Neural cell (in vitro differentiated cells): Measurements from ENCODE around the gene RASAL3. TPM values are rescaled to one million over a fixed set of nuclear protein-coding genes. Genes with fewer than 3 reads are reported as not detected.
"Not testable (repeated sequence)": the region's sequence is repeated elsewhere in the genome, so short reads cannot be mapped to it uniquely, and the experiment has no call there.

Experiments
- H2AFZ ChIP-seq: fragments of 200-600, 300-800 bp; sonication (generic), shearing (Covaris generic); 2 replicates; pipeline ENCODE4 v1.6.0; 2014; ENCODE audit warnings: low read depth, mild to moderate bottlenecking, antibody characterized with exemption, low read length, moderate library complexity
- H3F3A ChIP-seq: fragments of 200-600 bp; shearing (Covaris generic); 2 replicates; pipeline ENCODE4 v1.6.1; 2016; ENCODE audit warnings: mild to moderate bottlenecking, moderate library complexity, mixed read lengths, antibody characterized with exemption, low read length; ENCODE audit not compliant: insufficient read depth, poor library complexity, severe bottlenecking
- H3K27ac ChIP-seq: fragments of 200-600, 300-800 bp; sonication (generic), shearing (Covaris generic); 2 replicates; pipeline ENCODE4 v1.5.1; 2014; ENCODE audit warnings: mild to moderate bottlenecking, low read length, moderate library complexity
- H3K27me3 ChIP-seq: fragments of 300-800, 200-600 bp; sonication (generic), shearing (Covaris generic); 2 replicates; pipeline ENCODE4 v1.6.0; 2014; ENCODE audit warnings: mild to moderate bottlenecking, low read depth, low read length, moderate library complexity; ENCODE audit not compliant: insufficient read depth
- H3K36me3 ChIP-seq: fragments of 300-800, 200-600 bp; sonication (generic), shearing (Covaris generic); 2 replicates; pipeline ENCODE4 v1.5.1; 2014; ENCODE audit warnings: mild to moderate bottlenecking, antibody characterized with exemption, low read length, moderate library complexity; ENCODE audit not compliant: insufficient read depth
- H3K4me2 ChIP-seq: fragments of 300-800, 200-600 bp; sonication (generic), shearing (Covaris generic); 2 replicates; pipeline ENCODE4 v1.6.0; 2014; ENCODE audit warnings: mild to moderate bottlenecking, low read length
- H3K4me3 ChIP-seq: fragments of 300-800, 200-600 bp; sonication (generic), shearing (Covaris generic); 2 replicates; pipeline ENCODE4 v1.5.1; 2014; ENCODE audit warnings: mild to moderate bottlenecking, low read length, moderate library complexity
- H3K79me2 ChIP-seq: fragments of 200-600 bp; shearing (Covaris generic); replicated peaks from 2 replicates; pipeline ENCODE4 v1.6.0; 2014; ENCODE audit warnings: mild to moderate bottlenecking, low read length, moderate library complexity; ENCODE audit not compliant: insufficient read depth
- H3K9ac ChIP-seq: fragments of 300-800, 200-600 bp; sonication (generic), shearing (Covaris generic); 2 replicates; pipeline ENCODE4 v1.6.1; 2016; ENCODE audit warnings: mild to moderate bottlenecking, low read length, mixed read lengths
- H3K9me2 ChIP-seq: fragments of 200-600 bp; shearing (Covaris generic); 2 replicates; pipeline ENCODE4 v1.6.1; 2016; ENCODE audit warnings: mild to moderate bottlenecking, low read length, mixed read lengths; ENCODE audit not compliant: insufficient read depth
- H3K9me3 ChIP-seq: fragments of 200-600, 300-800 bp; sonication (generic), shearing (Covaris generic); 2 replicates; pipeline ENCODE4 v1.6.1; 2016; ENCODE audit warnings: mild to moderate bottlenecking, mixed run types, low read length, moderate library complexity, mixed read lengths
- H4K20me1 ChIP-seq: fragments of 200-600 bp; shearing (Covaris generic); 2 replicates; pipeline ENCODE4 v1.6.1; 2016; ENCODE audit warnings: mild to moderate bottlenecking, mixed run types; ENCODE audit not compliant: insufficient read depth
- CTCF ChIP-seq: fragments of 450-650 bp; IDR thresholded peaks from 2 replicates; pipeline ENCODE4 v1.5.1; 2014; ENCODE audit warnings: antibody characterized with exemption, mild to moderate bottlenecking, moderate library complexity; ENCODE audit not compliant: poor library complexity, severe bottlenecking
- EP300 ChIP-seq: fragments of 450-650 bp; conservative IDR thresholded peaks from 2 replicates; pipeline ENCODE4 v1.6.1; 2014; ENCODE audit warnings: antibody characterized with exemption, mild to moderate bottlenecking, moderate library complexity; ENCODE audit not compliant: poor library complexity, severe bottlenecking
- EZH2 ChIP-seq: fragments of 200-600, 300-800 bp; shearing (Covaris generic), sonication (generic); IDR thresholded peaks from 2 replicates; pipeline ENCODE4 v1.6.1; 2014; ENCODE audit warnings: antibody characterized with exemption, low read length, borderline replicate concordance, mild to moderate bottlenecking; ENCODE audit not compliant: insufficient read depth, poor library complexity, severe bottlenecking
- MXI1 ChIP-seq: fragments of 450-650 bp; conservative IDR thresholded peaks from 2 replicates; pipeline ENCODE4 v1.6.1; 2014; ENCODE audit warnings: antibody characterized with exemption, mild to moderate bottlenecking; ENCODE audit not compliant: poor library complexity, severe bottlenecking
- POLR2AphosphoS5 ChIP-seq: IDR thresholded peaks from 2 replicates; pipeline ENCODE4 v1.6.1; 2012
- RAD21 ChIP-seq: fragments of 450-650 bp; conservative IDR thresholded peaks from 2 replicates; pipeline ENCODE4 v1.6.1; 2014; ENCODE audit warnings: antibody characterized with exemption, mild to moderate bottlenecking, moderate library complexity
- REST ChIP-seq: IDR thresholded peaks from 2 replicates; pipeline ENCODE4 v1.6.1; 2012; ENCODE audit warnings: borderline replicate concordance
- SMC3 ChIP-seq: fragments of 450-650 bp; conservative IDR thresholded peaks from 2 replicates; pipeline ENCODE4 v1.6.1; 2014; ENCODE audit warnings: antibody characterized with exemption, mild to moderate bottlenecking, moderate library complexity; ENCODE audit not compliant: poor library complexity
- TAF1 ChIP-seq: IDR thresholded peaks from 2 replicates; pipeline ENCODE4 v1.6.1; 2012; ENCODE audit warnings: low read depth
- polyA plus RNA-seq: library from polyadenylated mRNA; depleted of rRNA; stranded (reverse); fragments of >200 nt; gene quantifications from 2 replicates; pipeline ENCODE4 v1.2.3, GENCODE V29; 2014

RASAL3 gene
- polyA plus RNA-seq, 1 donor from 2014 or later: 1.1 TPM

DNA sequence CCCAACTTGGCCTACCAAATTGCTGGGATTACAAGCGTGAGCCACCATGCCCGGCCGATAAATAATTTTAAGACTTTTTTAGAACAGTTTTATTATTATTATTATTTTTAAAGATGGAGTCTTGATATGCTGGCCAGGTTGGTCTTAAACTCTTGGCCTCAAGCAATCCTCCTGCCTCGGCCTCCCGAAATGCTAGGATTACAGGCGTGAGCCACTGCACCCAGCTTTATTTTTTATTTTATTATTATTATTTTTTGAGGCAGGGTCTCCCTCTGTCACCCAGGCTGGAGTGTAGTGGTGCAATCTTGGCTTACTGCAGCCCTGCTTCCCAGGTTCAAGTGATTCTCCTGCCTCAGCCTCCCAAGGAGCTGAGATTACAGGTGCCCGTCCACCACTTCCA is 16.7 kb upstream of the RASAL3 start:
- not testable (repeated sequence) for H2AFZ ChIP-seq, H3K9me2 ChIP-seq, H3K4me3 ChIP-seq, H3K79me2 ChIP-seq, H3K27ac ChIP-seq, H3K4me2 ChIP-seq, H3K9me3 ChIP-seq, H3K27me3 ChIP-seq, H4K20me1 ChIP-seq, H3K9ac ChIP-seq, H3K36me3 ChIP-seq, H3F3A ChIP-seq

- no peak within 1 kb of the TSS for H3K9ac ChIP-seq
- TF ChIP-seq CTCF (no peak), RAD21 (no peak), POLR2AphosphoS5 (no peak), REST (no peak), EP300 (no peak), EZH2 (no peak), TAF1 (no peak), SMC3 (no peak), MXI1 (no peak)
- H4K20me1 ChIP-seq: no peaks in the 10 kb centered on the region
- H3K4me3 ChIP-seq: no peak within 1 kb of the TSS
- no peak within 1 kb of the TSS for H3K4me2 ChIP-seq
- no peaks in the 10 kb centered on the region for H3K9me3 ChIP-seq
- H3K27me3 ChIP-seq: no peaks in the 10 kb centered on the region
- no peaks in the 10 kb centered on the region for H3F3A ChIP-seq
- H2AFZ ChIP-seq: no peak within 1 kb of the TSS
- H3K79me2 ChIP-seq: no peaks in the 10 kb centered on the region
- H3K36me3 ChIP-seq: no peaks in the 10 kb centered on the region
- no peak within 1 kb of the TSS for H3K27ac ChIP-seq
- no peaks in the 10 kb centered on the region for H3K9me2 ChIP-seq
Observed at GRCh38 chr19:15479391-15480345, 15.3 kb upstream of the RASAL3 start, which contains the start of gene PGLYRP2. Gene PGLYRP2 (minus strand): TSS chr19:15479501. CDS start chr19:15479371, 130 bp downstream.
